ENCODE data around the gene ZSCAN2. TPM values are rescaled to one million over a fixed set of nuclear protein-coding genes. Genes with fewer than 3 reads are reported as not detected.
A peak's percentile ranks its signal among the peaks of the same experiment; 100 is the strongest.

ZSCAN2 gene
- total RNA-seq, 1 donor from 2014 or later: 26.6 TPM

- no peak for DNase-seq (ENCODE audit: low read depth)
- no peaks in the 10 kb centered on the region for H3K27me3 ChIP-seq (ENCODE audit: control insufficient read depth, insufficient read depth, low read length)
- TF ChIP-seq CTCF (IDR thresholded peaks at IDR 0.05; ENCODE audit: insufficient read depth, low read length, poor library complexity, severe bottlenecking): peak; percentile 77
- H3K36me3 ChIP-seq (ENCODE audit: control insufficient read depth, insufficient read depth, low read length): no peaks in the 10 kb centered on the region
- H3K4me3 ChIP-seq (ENCODE audit: low read depth, low read length): peak overlapping the region; percentile 83
Observed at GRCh38 chr15:84654689-84655453, 54.1 kb downstream of the ZSCAN2 start.

GRCh38 chr15:84656972-84657371 lies 56.2 kb downstream of the ZSCAN2 start:
- H3K27me3 ChIP-seq (ENCODE audit: control insufficient read depth, insufficient read depth, low read length): no peaks in the 10 kb centered on the region
- no peak for DNase-seq (ENCODE audit: low read depth)
- no peaks in the 10 kb centered on the region for H3K36me3 ChIP-seq (ENCODE audit: control insufficient read depth, insufficient read depth, low read length)
- no peak overlapping the region for H3K4me3 ChIP-seq (ENCODE audit: low read depth, low read length)
- no peak for TF ChIP-seq CTCF (IDR thresholded peaks at IDR 0.05; ENCODE audit: insufficient read depth, low read length, poor library complexity, severe bottlenecking)

- no peaks in the 10 kb centered on the region for H3K27me3 ChIP-seq (ENCODE audit: control insufficient read depth, insufficient read depth, low read length)
- DNase-seq (ENCODE audit: low read depth): no peak
- H3K4me3 ChIP-seq (ENCODE audit: low read depth, low read length): peak overlapping the region; percentile 47
- no peaks in the 10 kb centered on the region for H3K36me3 ChIP-seq (ENCODE audit: control insufficient read depth, insufficient read depth, low read length)
- no peak for TF ChIP-seq CTCF (IDR thresholded peaks at IDR 0.05; ENCODE audit: insufficient read depth, low read length, poor library complexity, severe bottlenecking)
Observed at GRCh38 chr15:84657748-84658079, 56.9 kb downstream of the ZSCAN2 start.

- no peak for DNase-seq (ENCODE audit: low read depth)
- Histone ChIP-seq H3K4me3 (ENCODE audit: low read depth, low read length) (peak within 1 kb of the TSS; percentile 47), H3K36me3 (ENCODE audit: control insufficient read depth, insufficient read depth, low read length) (no peaks in the 10 kb centered on the region), H3K27me3 (ENCODE audit: control insufficient read depth, insufficient read depth, low read length) (no peaks in the 10 kb centered on the region)
- TF ChIP-seq CTCF (IDR thresholded peaks at IDR 0.05; ENCODE audit: insufficient read depth, low read length, poor library complexity, severe bottlenecking): peak; percentile 79
Observed at GRCh38 chr15:84658080-84658787, 57.4 kb downstream of the ZSCAN2 start, which contains the start of gene NMB. Gene NMB, minus strand, starts transcription at chr15:84658199. Its CDS starts 47 bp downstream, at chr15:84658152.

GRCh38 chr15:84658788-84659411 lies 58.1 kb downstream of the ZSCAN2 start:
- no peak for DNase-seq (ENCODE audit: low read depth)
- no peak overlapping the region for H3K4me3 ChIP-seq (ENCODE audit: low read depth, low read length)
- H3K27me3 ChIP-seq (ENCODE audit: control insufficient read depth, insufficient read depth, low read length): no peaks in the 10 kb centered on the region
- no peaks in the 10 kb centered on the region for H3K36me3 ChIP-seq (ENCODE audit: control insufficient read depth, insufficient read depth, low read length)
- TF ChIP-seq CTCF (IDR thresholded peaks at IDR 0.05; ENCODE audit: insufficient read depth, low read length, poor library complexity, severe bottlenecking): no peak
